Measurements from ENCODE around the gene PLIN4.

Gene PLIN4

GRCh38 chr19:4505570-4506448 lies 12.5 kb downstream of the PLIN4 start:
- no peak for DNase-seq

DNA sequence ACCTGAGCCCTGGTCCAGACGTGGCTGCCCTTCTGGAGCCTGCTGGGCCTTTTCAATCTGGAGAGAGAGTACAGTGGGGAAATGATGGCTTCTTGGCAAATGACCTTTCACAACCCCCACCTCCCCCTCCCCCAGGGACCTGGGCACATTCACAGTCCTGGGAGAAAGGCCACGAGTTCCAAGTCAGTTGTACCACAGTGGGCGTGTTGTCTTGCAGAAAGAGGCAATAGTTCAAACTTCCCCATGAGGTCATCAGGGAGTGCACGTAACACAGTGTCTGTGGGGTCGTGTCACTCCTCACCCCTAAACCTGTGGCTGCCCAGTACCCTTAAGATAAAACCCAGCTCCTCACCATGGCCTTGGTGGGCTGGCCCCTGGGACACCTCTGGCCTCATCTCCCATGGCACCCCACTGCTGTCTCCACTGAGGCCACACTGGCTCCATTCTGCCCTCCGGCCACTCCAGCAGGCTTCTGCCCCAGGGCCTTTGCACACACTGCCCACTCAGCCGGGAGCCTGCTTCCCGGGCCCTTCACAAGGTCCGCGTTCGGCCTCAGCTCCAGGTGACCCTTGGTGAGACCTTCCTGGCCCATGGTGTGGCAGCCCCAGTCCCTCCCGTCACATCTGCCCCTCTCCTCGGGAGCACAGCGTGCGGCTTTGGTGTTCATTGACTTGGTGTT lies 13.3 kb downstream of the PLIN4 start:
- no peak for DNase-seq

GRCh38 chr19:4504297-4504701 lies 14.0 kb downstream of the PLIN4 start:
- no peak for DNase-seq

GRCh38 chr19:4503825-4504170 lies 14.5 kb downstream of the PLIN4 start:
- DNase-seq, result no peak

- DNase-seq, result no peak
These were observed 15.0 kb downstream of the PLIN4 start for GRCh38 chr19:4503132-4503824.

DNA sequence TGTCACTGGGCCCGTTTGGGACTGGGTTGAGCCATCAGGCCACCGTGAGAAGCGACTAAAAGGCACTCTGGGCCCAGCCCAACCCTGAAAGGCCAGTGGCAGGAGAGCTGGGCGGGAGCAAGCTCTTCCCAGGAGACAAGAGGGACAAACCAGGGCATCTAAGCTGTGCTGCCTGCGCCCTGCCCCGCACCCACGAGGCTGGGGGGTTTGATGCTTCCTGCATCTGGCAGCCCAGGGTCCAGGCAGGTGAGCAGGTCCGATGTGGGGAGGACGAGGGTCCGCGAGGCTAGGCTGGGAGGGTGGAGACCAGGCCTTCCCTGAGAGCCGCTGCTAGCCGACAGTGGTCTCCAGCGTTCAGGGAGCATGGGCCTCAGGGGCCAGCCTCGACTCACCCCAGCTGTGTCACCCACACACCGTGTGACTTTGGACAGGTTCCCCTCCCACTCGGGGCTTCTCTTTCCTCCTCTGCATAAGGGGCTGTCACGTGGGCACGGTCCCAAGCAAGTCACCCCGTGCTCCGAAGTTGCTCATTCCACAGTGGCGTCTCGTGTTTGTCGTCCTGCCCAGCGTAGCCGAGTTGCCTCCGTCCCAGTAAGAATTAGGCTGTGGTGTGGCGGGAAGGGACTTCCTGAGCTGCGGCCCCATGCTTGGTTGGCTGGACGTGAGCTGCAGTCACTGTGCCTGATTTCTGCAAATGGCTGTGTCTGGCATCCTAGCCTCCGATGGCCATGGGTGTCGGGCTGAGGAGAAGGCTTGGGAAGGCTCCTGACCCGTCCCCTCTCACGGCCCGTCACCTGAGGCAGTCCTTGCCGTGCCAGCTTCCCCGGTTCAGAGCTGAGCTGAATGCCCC lies 15.8 kb downstream of the PLIN4 start:
- no peak for DNase-seq

- DNase-seq, result no peak
These were observed 16.6 kb downstream of the PLIN4 start for GRCh38 chr19:4501691-4502090.

DNA sequence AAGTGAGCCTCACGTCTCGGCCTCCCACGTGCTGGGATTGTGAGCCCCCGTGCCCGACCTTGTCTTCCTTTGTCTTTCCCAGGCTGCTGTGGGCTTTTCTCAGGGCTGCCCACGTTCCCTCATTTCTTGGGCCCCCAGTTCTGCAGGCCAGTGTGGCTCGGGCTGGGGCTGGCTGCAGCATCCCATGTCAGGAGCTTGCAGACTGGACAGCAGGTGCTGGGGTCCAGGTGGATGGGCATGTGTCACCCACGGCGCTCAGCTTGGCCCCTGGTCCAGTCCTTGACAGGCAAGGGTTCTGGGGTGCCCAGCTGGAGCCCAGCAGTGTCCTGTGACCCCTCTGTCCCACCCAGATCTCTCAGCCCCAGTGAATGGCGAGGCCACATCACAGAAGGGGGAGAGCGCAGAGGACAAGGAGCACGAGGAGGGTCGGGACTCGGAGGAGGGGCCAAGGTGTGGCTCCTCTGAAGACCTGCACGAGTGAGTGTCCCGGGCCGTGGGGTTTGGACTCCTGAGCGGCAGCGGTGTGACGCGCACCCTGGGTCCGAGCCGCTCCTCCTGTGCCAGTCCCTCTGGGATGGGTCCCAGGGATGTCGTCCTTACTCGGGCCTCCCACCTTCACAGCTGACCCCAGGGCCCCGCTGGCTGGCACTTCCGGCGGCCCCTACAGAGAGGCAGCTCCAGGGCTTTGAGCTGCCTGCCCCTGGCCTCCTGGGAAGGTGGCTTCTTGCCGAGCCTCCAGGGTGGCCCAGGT lies 17.3 kb downstream of the PLIN4 start:
- DNase-seq, result no peak

- DNase-seq, result no peak
These were observed 18.4 kb downstream of the PLIN4 start for GRCh38 chr19:4499855-4500254.

DNA sequence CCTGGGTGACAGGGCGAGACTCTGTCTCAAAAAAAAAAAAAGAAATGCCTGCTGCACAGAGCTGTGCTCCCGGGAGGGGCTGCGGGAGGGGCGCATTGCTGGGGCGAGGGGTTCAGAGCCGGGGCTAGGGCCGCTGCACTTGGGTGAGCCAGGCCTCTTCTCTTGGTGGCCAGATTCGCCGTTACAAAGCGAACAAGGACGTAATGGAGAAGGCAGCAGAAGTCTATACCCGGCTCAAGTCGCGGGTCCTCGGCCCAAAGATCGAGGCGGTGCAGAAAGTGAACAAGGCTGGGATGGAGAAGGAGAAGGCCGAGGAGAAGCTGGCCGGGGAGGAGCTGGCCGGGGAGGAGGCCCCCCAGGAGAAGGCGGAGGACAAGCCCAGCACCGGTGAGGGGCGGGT lies 19.0 kb downstream of the PLIN4 start:
- DNase-seq, result no peak

- no peak for DNase-seq
These were observed 19.6 kb downstream of the PLIN4 start for GRCh38 chr19:4498694-4499093.

- DNase-seq, result no peak
These were observed 20.4 kb downstream of the PLIN4 start for GRCh38 chr19:4497770-4498389.

DNA sequence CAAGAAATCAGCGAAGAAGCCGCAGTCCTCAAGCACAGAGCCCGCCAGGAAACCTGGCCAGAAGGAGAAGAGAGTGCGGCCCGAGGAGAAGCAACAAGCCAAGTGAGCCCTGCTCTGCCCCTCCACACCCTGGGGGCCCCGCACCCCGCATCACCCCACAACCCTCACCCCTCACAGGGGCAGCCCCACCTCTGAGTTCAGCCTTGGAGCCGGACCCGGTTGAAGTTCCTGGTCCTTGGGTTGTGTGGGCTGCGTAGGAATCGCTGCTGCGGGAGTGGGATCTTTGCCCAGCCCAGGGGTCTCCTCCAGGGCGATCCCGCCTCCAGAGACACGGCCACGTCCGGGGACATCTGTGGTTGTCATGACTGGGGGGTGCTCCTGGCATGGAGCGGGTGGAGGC lies 22.0 kb downstream of the PLIN4 start:
- no peak for DNase-seq

DNA sequence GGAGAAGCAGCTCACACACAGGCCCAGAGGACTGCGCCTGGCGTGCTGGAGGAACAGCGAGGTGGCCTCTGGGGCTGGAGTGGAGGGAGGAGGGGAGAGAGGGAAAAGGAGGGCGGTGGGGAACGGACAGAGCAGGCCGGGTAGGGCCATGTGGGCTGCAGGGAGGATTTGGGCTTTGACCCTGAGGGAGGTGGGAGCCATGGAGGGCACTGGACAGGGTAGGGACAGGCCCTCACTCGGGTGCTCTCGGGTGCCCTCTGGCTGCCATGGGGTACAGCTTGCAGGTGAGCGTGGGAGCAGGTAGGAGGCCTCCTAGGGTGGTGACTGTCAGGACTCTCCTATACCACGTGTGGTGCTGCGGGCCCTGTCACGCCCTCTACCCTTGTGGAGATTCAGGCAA lies 22.8 kb downstream of the PLIN4 start:
- no peak for DNase-seq

DNA sequence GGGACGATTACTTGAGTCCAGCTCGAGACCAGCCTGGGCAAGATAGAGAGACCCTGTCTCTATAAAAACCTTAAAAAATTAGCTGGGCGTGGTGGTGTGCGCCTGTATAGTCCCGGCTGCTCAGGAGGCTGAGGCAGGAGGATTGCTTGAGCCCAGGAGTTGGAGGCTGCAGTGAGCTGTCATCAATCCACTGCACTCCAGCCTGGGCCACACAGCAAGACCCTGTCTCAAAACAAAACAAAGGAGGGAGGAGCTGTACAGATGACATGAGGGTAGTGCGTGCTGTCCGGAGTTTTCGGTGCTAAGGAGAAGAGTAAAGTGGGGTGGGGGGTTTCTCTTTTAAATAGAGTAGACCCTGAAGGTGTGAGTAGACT lies 23.6 kb downstream of the PLIN4 start:
- DNase-seq, result no peak

DNA sequence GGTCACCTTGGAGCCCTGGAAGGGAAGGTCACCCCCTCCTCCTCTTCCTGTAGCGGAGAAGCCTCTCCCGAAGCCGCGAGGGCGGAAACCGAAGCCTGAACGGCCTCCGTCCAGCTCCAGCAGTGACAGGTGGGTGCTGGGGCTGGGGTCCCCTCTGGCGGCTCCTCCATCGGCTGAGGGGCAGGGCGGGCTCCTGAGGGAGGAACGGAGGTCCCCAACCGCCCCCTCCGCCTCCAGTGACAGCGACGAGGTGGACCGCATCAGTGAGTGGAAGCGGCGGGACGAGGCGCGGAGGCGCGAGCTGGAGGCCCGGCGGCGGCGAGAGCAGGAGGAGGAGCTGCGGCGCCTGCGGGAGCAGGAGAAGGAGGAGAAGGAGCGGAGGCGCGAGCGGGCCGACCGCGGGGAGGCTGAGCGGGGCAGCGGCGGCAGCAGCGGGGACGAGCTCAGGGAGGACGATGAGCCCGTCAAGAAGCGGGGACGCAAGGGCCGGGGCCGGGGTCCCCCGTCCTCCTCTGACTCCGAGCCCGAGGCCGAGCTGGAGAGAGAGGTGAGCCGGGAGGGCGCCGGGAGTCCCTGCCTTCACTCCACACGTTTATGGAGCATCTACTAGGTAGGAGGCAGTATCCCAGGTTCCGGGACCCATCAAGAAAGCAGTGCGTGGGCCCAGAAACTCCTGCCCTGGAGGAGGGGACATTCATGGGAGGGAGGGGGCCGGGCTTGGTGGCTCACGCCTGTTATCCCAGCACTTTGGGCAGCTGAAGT lies 24.2 kb downstream of the PLIN4 start:
- DNase-seq, result no peak

GRCh38 chr19:4493104-4493928 lies 25.0 kb downstream of the PLIN4 start:
- DNase-seq, result no peak

DNA sequence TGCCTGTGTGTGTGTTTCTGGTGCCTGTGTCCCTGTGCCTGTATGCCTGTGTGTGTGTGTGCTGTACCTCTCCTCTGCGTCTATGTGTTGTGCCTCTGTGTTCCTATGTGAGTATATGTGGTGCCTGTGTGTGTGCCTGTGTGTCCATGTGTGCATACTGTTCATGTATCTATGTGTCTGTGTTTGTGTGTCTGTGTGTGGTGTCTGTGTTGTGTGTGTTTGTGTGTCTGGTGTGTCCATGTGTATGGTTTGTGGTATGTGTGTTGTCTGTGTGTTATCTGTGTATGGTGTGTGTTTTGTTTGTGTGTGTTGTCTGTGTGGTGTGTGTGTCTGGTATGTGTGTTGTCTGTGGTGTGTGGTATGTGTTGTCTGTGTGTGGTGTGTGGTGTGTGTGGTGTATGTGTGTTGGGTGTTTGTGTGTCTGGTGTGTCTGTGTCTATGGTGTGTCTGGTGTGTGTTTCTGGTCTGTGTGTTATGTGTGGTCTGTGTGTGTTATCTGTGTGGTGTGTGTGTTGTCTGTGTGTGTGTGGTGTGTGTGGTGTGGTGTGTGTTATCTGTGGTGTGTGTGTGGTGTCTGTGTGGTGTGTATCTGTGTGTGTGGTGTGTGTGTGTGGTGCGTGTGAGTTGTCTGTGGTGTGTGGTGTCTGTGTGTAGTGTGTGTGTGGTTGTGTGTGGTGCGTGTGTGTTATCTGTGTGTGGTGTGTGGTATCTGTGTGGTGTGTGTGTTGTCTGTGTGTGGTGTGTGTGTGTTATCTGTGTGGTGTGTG lies 25.8 kb downstream of the PLIN4 start:
- no peak for DNase-seq

DNA sequence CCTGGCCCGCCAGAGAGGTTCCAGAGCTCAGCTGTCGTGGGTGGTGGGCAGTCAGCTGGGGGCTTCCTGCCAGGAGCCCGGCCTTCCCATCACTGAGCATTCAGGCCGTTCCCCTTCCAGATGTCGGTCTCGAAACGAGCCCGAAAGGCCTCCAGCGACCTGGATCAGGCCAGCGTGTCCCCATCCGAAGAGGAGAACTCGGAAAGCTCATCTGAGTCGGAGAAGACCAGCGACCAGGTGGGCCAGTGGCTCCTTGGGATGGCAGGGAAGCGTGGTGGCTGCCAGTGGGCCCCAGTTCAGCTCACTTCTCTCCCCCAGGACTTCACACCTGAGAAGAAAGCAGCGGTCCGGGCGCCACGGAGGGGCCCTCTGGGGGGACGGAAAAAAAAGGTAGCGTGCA lies 26.8 kb downstream of the PLIN4 start:
- no peak for DNase-seq
